PFSK-1 (cell line): Measurements from ENCODE around the gene GTF3C4.

Source experiments
- POLR2AphosphoS5 ChIP-seq: IDR thresholded peaks from 2 replicates; pipeline ENCODE4 v1.6.1; 2012; ENCODE audit warnings: low read depth, mild to moderate bottlenecking, control low read depth, low read length, moderate library complexity
- SIN3A ChIP-seq: IDR thresholded peaks from 2 replicates; pipeline ENCODE4 v1.6.1; 2012; ENCODE audit warnings: mild to moderate bottlenecking, low read length, moderate library complexity, borderline replicate concordance; ENCODE audit not compliant: insufficient read depth
- TF ChIP-seq, protein P1 (sequence below), 2 experiments: IDR thresholded peaks; 2 replicates each; pipeline versions ENCODE4 v1.6.1 to v1.8.0; 2011 to 2012; ENCODE audit warnings: low read depth in 2 of 2, low read length in 2 of 2, control low read depth in 1 of 2, inconsistent platforms in 1 of 2, mild to moderate bottlenecking in 1 of 2, moderate library complexity in 1 of 2; ENCODE audit not compliant: insufficient read depth in 1 of 2

DNA sequence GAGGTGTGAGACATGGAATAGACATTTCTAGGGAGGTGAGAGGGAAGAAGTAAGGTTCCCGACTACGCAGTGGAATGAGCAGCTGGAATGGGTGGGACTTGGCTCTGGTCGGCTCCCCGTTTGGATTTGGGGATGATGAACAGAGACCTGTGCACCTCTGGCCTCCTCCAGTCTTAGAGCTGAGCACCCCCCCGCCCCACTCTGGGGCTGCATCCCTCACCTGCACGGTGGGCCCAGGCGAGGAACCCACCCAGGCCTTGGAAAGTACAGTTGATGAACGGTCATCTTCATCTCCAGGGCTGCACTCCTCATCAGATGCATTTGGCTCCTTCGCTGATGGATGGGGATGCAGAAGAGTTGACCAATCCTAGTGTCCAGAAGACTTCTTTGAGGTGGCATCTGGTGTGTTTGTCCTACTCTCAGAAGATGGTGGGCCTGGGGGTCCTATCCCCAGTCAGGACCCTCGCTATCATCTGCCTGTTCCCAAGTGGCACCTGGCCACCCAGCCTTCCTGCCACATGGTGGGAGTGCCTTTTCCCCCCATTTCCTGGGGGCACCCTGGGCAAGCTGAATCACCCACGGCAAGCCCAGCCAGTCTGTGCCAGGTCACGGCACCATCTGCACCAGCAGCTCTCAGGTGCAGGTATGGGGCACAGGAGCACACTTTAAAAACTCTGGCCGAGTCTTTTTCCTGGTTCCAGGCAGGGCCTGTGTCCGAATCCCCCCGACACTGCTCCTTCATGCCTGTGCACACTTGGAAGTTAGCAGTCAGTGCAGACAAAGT lies 70.5 kb downstream of the GTF3C4 start:
- TF ChIP-seq POLR2AphosphoS5 (no peak), SIN3A (no peak)
- TF ChIP-seq, protein P1, sequence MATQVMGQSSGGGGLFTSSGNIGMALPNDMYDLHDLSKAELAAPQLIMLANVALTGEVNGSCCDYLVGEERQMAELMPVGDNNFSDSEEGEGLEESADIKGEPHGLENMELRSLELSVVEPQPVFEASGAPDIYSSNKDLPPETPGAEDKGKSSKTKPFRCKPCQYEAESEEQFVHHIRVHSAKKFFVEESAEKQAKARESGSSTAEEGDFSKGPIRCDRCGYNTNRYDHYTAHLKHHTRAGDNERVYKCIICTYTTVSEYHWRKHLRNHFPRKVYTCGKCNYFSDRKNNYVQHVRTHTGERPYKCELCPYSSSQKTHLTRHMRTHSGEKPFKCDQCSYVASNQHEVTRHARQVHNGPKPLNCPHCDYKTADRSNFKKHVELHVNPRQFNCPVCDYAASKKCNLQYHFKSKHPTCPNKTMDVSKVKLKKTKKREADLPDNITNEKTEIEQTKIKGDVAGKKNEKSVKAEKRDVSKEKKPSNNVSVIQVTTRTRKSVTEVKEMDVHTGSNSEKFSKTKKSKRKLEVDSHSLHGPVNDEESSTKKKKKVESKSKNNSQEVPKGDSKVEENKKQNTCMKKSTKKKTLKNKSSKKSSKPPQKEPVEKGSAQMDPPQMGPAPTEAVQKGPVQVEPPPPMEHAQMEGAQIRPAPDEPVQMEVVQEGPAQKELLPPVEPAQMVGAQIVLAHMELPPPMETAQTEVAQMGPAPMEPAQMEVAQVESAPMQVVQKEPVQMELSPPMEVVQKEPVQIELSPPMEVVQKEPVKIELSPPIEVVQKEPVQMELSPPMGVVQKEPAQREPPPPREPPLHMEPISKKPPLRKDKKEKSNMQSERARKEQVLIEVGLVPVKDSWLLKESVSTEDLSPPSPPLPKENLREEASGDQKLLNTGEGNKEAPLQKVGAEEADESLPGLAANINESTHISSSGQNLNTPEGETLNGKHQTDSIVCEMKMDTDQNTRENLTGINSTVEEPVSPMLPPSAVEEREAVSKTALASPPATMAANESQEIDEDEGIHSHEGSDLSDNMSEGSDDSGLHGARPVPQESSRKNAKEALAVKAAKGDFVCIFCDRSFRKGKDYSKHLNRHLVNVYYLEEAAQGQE (IDR thresholded peaks at IDR 0.05; ENCODE audit: insufficient read depth in 1 of 2, low read depth in 2 of 2, low read length in 2 of 2) = no peak
